Neuron (in vitro differentiated cells): ENCODE data around the gene RLN3.

Experiments used
- H2AFZ ChIP-seq: one replicate; pipeline ENCODE4 v1.6.1; 2013; ENCODE audit warnings: low read depth, mild to moderate bottlenecking, inconsistent platforms, low read length, moderate library complexity
- H3K27me3 ChIP-seq: one replicate; pipeline ENCODE4 v1.6.1; 2013; ENCODE audit warnings: low read length; ENCODE audit not compliant: insufficient read depth
- H3K36me3 ChIP-seq: one replicate; pipeline ENCODE4 v1.6.1; 2013; ENCODE audit warnings: low read length; ENCODE audit not compliant: insufficient read depth
- H3K4me1 ChIP-seq: one replicate; pipeline ENCODE4 v1.6.1; 2013; ENCODE audit warnings: low read length; ENCODE audit not compliant: insufficient read depth
- H3K4me3 ChIP-seq: 2 replicates; pipeline ENCODE4 v1.5.1; 2013; ENCODE audit warnings: mild to moderate bottlenecking, low read length, moderate library complexity
- H3K9me3 ChIP-seq: one replicate; pipeline ENCODE4 v1.6.1; 2013; ENCODE audit warnings: low read length

RLN3 gene

GRCh38 chr19:13999085-13999484 lies 28.9 kb upstream of the RLN3 start:
- peaks cover 4% of the 10 kb centered on the region for H3K9me3 ChIP-seq
- H3K4me1 ChIP-seq, result no peaks in the 10 kb centered on the region
- peaks cover 4% of the 10 kb centered on the region for H3K36me3 ChIP-seq
- no peak overlapping the region for H2AFZ ChIP-seq
- no peak overlapping the region for H3K4me3 ChIP-seq
- H3K27me3 ChIP-seq, result no peaks in the 10 kb centered on the region

DNA sequence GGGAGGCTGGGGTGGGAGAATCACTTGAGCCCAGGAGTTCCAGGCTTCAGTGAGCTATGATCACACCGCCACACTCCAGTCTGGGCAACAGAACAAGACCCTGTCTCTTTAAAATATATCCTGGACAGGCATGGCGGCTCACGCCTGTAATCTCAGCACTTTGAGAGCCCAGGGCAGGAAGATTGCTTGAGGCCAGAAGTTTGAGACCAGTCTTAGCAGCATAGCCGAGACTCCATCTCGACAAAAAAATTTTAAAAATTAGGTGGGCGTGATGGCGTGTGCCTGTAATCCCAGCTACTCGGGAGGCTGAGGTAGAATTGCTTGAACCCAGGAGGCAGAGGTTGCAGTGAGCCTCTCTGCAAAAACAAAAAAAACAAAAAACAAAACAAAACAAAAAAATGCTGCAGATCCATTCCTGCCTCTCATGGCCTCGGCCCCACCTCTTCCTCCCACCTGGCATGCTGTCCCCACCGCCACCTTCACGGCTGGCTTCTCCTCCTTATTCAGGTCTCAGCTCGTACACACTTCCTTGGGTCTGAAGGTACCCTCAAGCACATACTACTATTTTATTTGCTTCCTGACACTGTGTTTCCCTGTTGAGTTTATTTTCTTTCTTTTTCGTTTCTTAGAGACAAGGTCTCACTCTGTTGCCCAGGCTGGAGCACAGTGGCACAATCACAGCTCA lies 27.1 kb upstream of the RLN3 start:
- H3K4me3 ChIP-seq, result no peak overlapping the region
- no peak overlapping the region for H2AFZ ChIP-seq

DNA sequence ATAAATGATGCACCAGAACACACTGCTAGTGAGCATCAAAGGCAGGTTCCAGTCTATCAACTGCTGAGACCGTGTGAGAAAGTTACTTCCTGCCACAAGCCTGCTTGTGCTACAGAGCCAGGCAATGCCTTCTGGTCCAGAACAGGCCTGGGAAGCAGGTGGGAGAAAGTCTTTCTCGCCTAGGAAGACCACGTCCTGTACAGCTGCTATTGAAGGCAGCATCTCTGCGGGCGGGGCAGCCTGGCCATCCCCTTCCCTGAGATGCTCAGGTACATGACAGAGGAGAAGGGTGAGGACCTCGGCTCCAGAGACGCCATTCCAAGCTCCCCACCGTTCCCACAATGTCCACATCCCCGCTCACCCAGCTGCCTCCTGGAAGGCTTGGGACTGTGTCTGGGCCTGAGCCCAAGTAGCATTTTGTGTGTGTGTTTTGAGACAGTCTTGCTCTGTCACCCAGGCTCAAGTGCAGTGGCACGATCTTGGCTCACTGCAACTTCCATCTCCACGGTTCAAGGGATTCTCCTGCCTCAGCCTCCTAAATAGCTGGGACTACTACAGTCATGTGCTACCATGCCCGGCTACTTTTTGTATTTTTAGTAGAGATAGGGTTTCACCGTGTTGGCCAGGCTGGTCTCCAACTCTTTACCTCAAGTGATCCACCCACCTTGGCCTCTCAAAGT lies 25.2 kb upstream of the RLN3 start:
- H3K9me3 ChIP-seq, result peaks cover 4% of the 10 kb centered on the region

More for the DNA sequence above, 27.1 kb upstream of the RLN3 start:
- no peaks in the 10 kb centered on the region for H3K27me3 ChIP-seq
- no peaks in the 10 kb centered on the region for H3K4me1 ChIP-seq
- peaks cover 4% of the 10 kb centered on the region for H3K9me3 ChIP-seq
- peaks cover 4% of the 10 kb centered on the region for H3K36me3 ChIP-seq

DNA sequence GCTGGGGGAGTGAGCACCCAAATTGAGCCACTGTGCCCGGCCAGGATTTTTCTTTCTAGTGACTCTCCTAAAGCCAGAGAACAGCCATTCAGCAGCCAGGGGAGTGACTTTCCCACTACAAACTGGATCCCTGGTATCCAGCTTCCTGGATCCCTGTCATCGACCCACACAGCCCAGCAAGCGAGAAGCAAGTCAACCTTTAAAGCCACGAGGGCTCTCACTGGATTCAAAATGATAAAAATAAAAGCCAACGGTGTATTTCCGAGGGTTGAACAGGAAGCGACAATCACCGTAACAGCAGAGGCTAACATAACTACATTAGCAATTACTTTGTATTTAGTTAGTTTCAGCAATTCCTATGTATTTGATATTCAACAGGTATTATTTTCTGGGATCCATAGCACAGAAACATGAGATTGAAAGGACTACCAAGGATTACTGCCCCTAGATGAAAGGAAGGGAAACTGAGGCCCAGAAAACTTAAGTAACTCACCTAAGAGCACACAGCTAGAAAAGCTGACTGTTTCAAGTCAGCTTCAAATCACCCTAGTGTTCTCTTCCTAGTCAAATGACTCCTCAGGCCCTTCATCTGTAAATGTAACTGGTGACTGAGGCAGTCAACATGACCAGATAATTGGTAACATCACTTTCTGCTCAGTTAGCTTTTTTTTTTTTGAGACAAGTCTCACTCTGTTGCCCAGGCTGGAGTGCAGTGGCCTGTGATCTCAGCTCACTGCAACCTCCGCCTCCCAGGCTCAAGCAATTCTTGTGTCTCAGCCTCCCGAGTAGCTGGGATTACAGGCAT lies 24.5 kb upstream of the RLN3 start:
- H2AFZ ChIP-seq, result no peak overlapping the region
- H3K4me3 ChIP-seq, result no peak overlapping the region
- H3K9me3 ChIP-seq, result peaks cover 4% of the 10 kb centered on the region
- H3K27me3 ChIP-seq, result no peaks in the 10 kb centered on the region
- no peaks in the 10 kb centered on the region for H3K4me1 ChIP-seq
- H3K36me3 ChIP-seq, result no peaks in the 10 kb centered on the region

More for the DNA sequence above, 25.2 kb upstream of the RLN3 start:
- Histone ChIP-seq H3K36me3 (peaks cover 2% of the 10 kb centered on the region), H2AFZ (no peak overlapping the region), H3K4me3 (no peak overlapping the region), H3K4me1 (no peaks in the 10 kb centered on the region), H3K27me3 (no peaks in the 10 kb centered on the region)

GRCh38 chr19:14004619-14005348 lies 23.2 kb upstream of the RLN3 start:
- peak overlapping the region; percentile 79 for H3K4me3 ChIP-seq
- H3K36me3 ChIP-seq, result no peaks in the 10 kb centered on the region
- peaks cover 4% of the 10 kb centered on the region for H3K9me3 ChIP-seq
- H3K4me1 ChIP-seq, result no peaks in the 10 kb centered on the region
- no peaks in the 10 kb centered on the region for H3K27me3 ChIP-seq
- H2AFZ ChIP-seq, result no peak overlapping the region

GRCh38 chr19:14005349-14006084 lies 22.4 kb upstream of the RLN3 start:
- Histone ChIP-seq H3K4me1 (no peaks in the 10 kb centered on the region), H3K36me3 (no peaks in the 10 kb centered on the region), H2AFZ (no peak overlapping the region), H3K4me3 (peak overlapping the region; percentile 79), H3K9me3 (peaks cover under 1% of the 10 kb centered on the region), H3K27me3 (no peaks in the 10 kb centered on the region)

GRCh38 chr19:14006085-14006765 lies 21.7 kb upstream of the RLN3 start, which contains the start of gene RFX1:
Gene RFX1 (minus strand): TSS chr19:14006320. CDS start chr19:13993843, 12,477 bp downstream.
- Histone ChIP-seq H3K36me3 (no peaks in the 10 kb centered on the region), H3K9me3 (no peaks in the 10 kb centered on the region), H3K4me3 (peak within 1 kb of the TSS; percentile 79), H3K4me1 (no peaks in the 10 kb centered on the region), H2AFZ (peak within 1 kb of the TSS; percentile 91), H3K27me3 (no peaks in the 10 kb centered on the region)

DNA sequence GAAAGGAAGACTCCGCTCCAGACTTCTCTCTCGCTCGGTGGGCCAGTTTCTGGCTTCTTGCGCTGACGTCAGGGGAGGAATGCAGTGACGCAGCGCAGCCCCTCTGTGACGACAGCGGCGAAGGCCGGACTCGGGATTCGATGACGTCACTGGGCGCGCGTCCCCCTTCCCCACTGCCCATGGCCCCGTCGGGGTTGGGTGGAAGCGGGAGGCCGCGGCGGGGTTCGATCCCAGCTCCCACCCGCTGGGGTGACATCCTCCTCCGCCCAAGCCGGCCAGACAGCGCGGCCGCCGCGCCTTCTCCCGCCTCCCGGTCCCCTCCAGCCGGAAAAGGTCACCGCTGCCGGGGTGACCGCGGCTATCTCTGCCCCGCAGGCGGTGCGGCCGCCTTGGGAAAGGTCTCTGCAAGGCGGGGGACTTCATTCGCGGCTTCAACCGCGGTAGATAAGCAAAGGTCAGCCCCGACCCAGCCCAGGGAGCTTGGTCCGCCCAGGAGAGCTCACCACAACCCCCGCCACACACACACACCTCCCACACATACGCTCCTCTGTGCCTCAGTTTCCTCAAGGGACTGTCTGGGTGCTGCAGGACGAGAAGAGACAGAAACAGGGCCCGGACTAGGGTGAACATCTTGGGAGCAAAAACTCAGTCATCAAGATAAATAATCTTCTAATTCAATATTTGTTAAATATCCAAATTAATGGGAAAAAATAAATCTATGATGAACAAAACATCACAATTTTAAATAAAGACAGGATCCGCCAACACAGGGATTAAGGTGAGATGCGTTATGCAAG lies 21.0 kb upstream of the RLN3 start:
- Histone ChIP-seq H3K9me3 (no peaks in the 10 kb centered on the region), H3K4me1 (no peaks in the 10 kb centered on the region), H2AFZ (peak overlapping the region; percentile 91), H3K27me3 (no peaks in the 10 kb centered on the region), H3K36me3 (no peaks in the 10 kb centered on the region), H3K4me3 (peak overlapping the region; percentile 79)

GRCh38 chr19:14012378-14012915 lies 15.5 kb upstream of the RLN3 start:
- H3K4me3 ChIP-seq, result no peak overlapping the region
- no peak overlapping the region for H2AFZ ChIP-seq

DNA sequence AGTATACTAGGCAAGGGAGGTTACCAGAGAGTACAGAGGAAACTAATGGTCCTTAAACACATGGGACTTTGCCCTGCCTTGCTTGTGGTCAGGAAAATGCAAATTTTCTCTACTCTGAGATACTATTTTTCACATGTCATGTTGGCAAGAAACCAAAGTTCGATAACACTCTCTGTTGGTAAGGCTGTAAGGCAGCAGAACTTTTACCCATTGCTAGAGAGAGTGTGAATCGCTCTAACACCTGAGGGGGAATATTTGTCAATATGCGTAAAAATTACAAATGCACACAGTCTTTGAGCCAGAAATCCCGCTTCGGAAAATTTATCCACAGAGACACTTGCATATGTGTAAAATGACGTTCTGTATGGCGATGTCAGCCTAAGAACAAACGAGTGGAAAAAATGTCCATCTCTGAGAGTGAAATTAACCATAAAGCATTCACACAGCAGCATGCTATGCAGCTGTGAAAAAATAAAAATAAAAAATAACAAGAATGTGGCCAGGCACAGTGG lies 12.4 kb upstream of the RLN3 start:
- Histone ChIP-seq H2AFZ (no peak overlapping the region), H3K27me3 (no peaks in the 10 kb centered on the region), H3K4me1 (no peaks in the 10 kb centered on the region), H3K9me3 (no peaks in the 10 kb centered on the region), H3K36me3 (no peaks in the 10 kb centered on the region), H3K4me3 (no peak overlapping the region)

More at GRCh38 chr19:14012378-14012915, 15.5 kb upstream of the RLN3 start:
- H3K4me1 ChIP-seq, result no peaks in the 10 kb centered on the region
- no peaks in the 10 kb centered on the region for H3K9me3 ChIP-seq
- no peaks in the 10 kb centered on the region for H3K36me3 ChIP-seq
- no peaks in the 10 kb centered on the region for H3K27me3 ChIP-seq

DNA sequence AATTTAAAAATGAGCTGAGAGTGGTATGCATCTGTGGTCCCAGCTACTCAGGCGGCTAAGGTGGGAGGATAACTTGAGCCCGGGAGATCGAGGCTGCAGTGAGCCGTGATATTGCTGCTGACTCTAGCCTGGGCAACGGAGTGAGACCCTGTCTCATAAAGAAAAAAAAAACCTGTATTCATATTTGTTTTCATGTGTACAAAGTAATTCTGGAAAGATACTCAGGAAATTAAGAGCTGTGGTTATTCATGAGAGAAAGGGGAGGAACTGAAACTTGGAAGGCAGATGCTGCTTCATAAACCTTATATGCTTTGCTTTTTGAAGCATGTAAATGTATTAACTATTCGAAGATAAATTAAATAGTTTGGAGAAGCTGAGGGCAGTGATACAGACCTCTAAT lies 8.8 kb upstream of the RLN3 start:
- Histone ChIP-seq H2AFZ (no peak overlapping the region), H3K9me3 (no peaks in the 10 kb centered on the region), H3K4me3 (no peak overlapping the region), H3K36me3 (no peaks in the 10 kb centered on the region), H3K27me3 (no peaks in the 10 kb centered on the region), H3K4me1 (peaks cover 7% of the 10 kb centered on the region)
